ENCODE data around the gene CES2.
"Not testable (repeated sequence)": the region's sequence is repeated elsewhere in the genome, so short reads cannot be mapped to it uniquely, and the experiment has no call there.

CES2 gene

DNA sequence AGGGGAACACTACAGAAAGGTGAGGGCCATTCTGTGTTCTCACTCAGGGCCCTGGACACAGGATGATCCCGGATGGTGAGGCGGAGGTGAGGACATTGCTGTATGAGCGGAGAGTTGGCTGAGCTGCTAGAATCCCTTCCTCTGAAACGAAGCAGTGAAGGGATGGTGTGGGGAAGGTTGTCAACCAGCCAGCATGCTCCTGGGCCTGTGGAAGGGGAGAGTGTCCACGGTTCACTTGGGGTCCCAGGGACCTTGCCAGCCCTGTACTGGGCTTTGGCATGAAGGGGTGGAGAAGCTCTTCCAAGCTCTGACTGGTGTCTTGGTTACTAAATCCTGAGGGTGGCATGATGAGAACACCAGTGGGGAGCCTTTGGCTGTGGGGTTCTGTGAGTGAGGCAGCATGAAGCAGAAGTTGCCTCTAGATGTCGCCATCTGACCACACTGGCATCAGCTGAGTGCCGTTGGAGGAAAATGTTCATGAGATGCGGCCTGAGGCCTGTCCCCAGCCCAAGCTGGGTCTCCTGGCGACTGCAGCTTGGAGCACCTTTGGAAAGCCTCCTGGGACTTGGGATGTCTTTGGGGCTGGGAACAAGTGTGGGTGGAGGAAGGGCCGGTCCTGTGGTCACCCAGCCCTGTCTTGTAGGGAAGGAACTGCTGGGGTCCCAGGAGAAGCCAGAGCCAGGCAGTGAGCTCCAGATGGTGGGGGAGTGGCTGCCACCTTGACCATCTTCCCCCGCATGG is 40.2 kb upstream of the CES2 start:
- no peaks in the 10 kb centered on the region for H3K36me3 ChIP-seq (ENCODE audit: insufficient read depth, low read length)
- no peak overlapping the region for H3K4me3 ChIP-seq (ENCODE audit: low read depth, low read length)
- H3K27ac ChIP-seq (ENCODE audit: low read depth, low read length) = no peak overlapping the region
- H3K79me2 ChIP-seq (ENCODE audit: control insufficient read depth, insufficient read depth, low read length, unreplicated experiment) = no peaks in the 10 kb centered on the region
- peaks cover 23% of the 10 kb centered on the region for H3K4me1 ChIP-seq (ENCODE audit: control insufficient read depth, insufficient read depth, low read length, unreplicated experiment)
- no peak overlapping the region for H2AFZ ChIP-seq (ENCODE audit: low read length, unreplicated experiment)
- H3K27me3 ChIP-seq (ENCODE audit: insufficient read depth, low read length) = no peaks in the 10 kb centered on the region

DNA sequence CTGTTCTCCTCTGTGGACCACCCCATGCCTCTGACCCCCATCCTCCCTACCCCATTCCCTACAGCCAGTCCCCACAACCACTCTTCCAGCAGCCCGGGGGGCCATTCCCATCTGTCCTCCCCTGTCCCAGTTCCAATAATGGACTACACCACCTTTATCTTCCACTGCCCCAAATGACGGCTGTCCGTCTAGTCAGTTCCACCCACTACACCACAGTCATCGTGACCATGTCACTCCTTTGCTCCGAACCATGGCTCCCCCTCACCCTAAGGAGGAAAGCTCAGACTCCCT is 39.7 kb upstream of the CES2 start:
- Histone ChIP-seq H3K79me2 (ENCODE audit: control insufficient read depth, insufficient read depth, low read length, unreplicated experiment) (no peaks in the 10 kb centered on the region), H2AFZ (ENCODE audit: low read length, unreplicated experiment) (no peak overlapping the region), H3K27ac (ENCODE audit: low read depth, low read length) (no peak overlapping the region)

DNA sequence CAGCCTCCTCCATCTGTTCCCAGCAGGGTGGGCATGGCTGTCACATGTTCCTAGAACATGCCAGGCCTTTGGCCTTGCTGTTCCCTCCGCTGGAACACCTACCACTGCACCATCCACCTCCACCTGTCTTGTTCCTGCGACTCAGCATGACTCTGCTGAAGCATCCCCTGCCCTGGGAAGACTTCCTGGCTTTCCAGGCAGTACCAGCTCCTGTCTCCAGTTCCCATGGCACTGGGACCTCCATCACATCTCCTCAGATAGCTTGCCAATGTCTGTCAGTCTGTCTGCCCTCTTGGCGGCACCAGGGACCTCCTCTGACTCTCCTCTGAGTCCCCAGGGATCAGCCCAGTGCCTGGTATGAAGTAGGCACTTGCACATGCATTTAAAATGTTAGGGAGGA is 39.3 kb upstream of the CES2 start:
- Histone ChIP-seq H3K4me1 (ENCODE audit: control insufficient read depth, insufficient read depth, low read length, unreplicated experiment) (peaks cover 32% of the 10 kb centered on the region), H3K27ac (ENCODE audit: low read depth, low read length) (no peak overlapping the region), H3K79me2 (ENCODE audit: control insufficient read depth, insufficient read depth, low read length, unreplicated experiment) (no peaks in the 10 kb centered on the region), H3K27me3 (ENCODE audit: insufficient read depth, low read length) (no peaks in the 10 kb centered on the region), H3K4me3 (ENCODE audit: low read depth, low read length) (no peak overlapping the region), H2AFZ (ENCODE audit: low read length, unreplicated experiment) (no peak overlapping the region), H3K36me3 (ENCODE audit: insufficient read depth, low read length) (no peaks in the 10 kb centered on the region)

More for the DNA sequence above, 39.7 kb upstream of the CES2 start:
- Histone ChIP-seq H3K27me3 (ENCODE audit: insufficient read depth, low read length) (no peaks in the 10 kb centered on the region), H3K36me3 (ENCODE audit: insufficient read depth, low read length) (no peaks in the 10 kb centered on the region), H3K4me1 (ENCODE audit: control insufficient read depth, insufficient read depth, low read length, unreplicated experiment) (peaks cover 28% of the 10 kb centered on the region), H3K4me3 (ENCODE audit: low read depth, low read length) (no peak overlapping the region)

DNA sequence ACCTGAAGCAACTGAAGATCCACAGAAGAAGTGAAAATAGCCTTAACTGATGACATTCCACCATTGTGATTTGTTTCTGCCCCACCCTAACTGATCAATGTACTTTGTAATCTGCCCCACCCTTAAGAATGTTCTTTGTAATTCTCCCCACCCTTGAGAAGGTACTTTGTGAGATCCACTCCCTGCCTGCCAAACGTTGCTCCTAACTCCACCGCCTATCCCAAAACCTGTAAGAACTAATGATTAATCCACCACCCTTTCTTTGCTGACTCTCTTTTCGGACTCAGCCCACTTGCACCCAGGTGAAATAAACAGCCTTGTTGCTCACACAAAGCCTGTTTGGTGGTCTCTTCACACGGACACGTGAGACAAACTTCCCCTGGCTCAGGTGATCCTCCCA is 38.6 kb upstream of the CES2 start:
- H2AFZ ChIP-seq (ENCODE audit: low read length, unreplicated experiment); H3K4me3 ChIP-seq (ENCODE audit: low read depth, low read length); H3K27me3 ChIP-seq (ENCODE audit: insufficient read depth, low read length); H3K27ac ChIP-seq (ENCODE audit: low read depth, low read length); H3K36me3 ChIP-seq (ENCODE audit: insufficient read depth, low read length); H3K79me2 ChIP-seq (ENCODE audit: control insufficient read depth, insufficient read depth, low read length, unreplicated experiment): not testable (repeated sequence)
- H3K4me1 ChIP-seq (ENCODE audit: control insufficient read depth, insufficient read depth, low read length, unreplicated experiment) = peaks cover 33% of the 10 kb centered on the region

DNA sequence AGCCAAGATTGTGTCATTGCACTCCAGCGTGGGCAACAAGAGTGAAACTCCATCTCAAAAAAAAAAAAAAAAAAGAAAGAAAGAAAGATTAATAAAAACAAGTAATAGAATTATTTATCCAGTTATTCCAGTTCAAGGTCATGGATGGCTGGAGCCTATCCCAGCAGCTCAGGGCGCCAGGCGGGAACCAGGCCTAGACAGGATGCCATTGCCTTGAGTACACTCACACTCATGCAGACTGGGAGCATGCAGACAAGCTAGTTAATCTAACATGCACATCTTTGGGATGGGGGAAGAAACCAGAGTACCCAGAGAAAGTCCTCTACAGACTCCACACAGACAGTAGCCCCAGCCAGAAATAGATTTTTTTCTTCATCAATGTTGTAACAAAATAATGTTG is 37.1 kb upstream of the CES2 start:
- H2AFZ ChIP-seq (ENCODE audit: low read length, unreplicated experiment) = no peak overlapping the region
- peaks cover 29% of the 10 kb centered on the region for H3K4me1 ChIP-seq (ENCODE audit: control insufficient read depth, insufficient read depth, low read length, unreplicated experiment)
- H3K79me2 ChIP-seq (ENCODE audit: control insufficient read depth, insufficient read depth, low read length, unreplicated experiment) = no peaks in the 10 kb centered on the region
- H3K27me3 ChIP-seq (ENCODE audit: insufficient read depth, low read length) = no peaks in the 10 kb centered on the region
- H3K36me3 ChIP-seq (ENCODE audit: insufficient read depth, low read length) = no peaks in the 10 kb centered on the region
- H3K4me3 ChIP-seq (ENCODE audit: low read depth, low read length) = no peak overlapping the region
- H3K27ac ChIP-seq (ENCODE audit: low read depth, low read length) = no peak overlapping the region

DNA sequence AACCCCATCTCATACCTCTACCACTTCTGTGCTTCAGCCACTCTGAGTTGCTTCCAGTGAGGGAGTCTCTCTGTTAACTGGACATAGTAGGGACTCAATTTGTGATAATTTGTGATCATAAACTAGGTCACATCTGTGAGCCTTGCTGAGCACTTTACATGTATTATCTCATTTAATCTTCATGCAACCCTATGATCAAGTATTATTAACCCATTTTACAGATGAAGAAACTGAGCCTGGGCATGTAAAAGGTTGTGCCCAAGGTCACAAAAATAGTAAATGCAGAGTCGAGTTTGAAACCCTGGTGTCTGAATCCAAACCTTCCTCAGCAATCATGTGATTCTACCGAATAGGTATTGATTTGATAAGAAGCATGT is 36.4 kb upstream of the CES2 start:
- Histone ChIP-seq H2AFZ (ENCODE audit: low read length, unreplicated experiment) (no peak overlapping the region), H3K36me3 (ENCODE audit: insufficient read depth, low read length) (no peaks in the 10 kb centered on the region), H3K27me3 (ENCODE audit: insufficient read depth, low read length) (no peaks in the 10 kb centered on the region), H3K27ac (ENCODE audit: low read depth, low read length) (no peak overlapping the region; the same call in 1 of the 2 replicates), H3K4me1 (ENCODE audit: control insufficient read depth, insufficient read depth, low read length, unreplicated experiment) (peaks cover 29% of the 10 kb centered on the region), H3K79me2 (ENCODE audit: control insufficient read depth, insufficient read depth, low read length, unreplicated experiment) (no peaks in the 10 kb centered on the region), H3K4me3 (ENCODE audit: low read depth, low read length) (no peak overlapping the region)

DNA sequence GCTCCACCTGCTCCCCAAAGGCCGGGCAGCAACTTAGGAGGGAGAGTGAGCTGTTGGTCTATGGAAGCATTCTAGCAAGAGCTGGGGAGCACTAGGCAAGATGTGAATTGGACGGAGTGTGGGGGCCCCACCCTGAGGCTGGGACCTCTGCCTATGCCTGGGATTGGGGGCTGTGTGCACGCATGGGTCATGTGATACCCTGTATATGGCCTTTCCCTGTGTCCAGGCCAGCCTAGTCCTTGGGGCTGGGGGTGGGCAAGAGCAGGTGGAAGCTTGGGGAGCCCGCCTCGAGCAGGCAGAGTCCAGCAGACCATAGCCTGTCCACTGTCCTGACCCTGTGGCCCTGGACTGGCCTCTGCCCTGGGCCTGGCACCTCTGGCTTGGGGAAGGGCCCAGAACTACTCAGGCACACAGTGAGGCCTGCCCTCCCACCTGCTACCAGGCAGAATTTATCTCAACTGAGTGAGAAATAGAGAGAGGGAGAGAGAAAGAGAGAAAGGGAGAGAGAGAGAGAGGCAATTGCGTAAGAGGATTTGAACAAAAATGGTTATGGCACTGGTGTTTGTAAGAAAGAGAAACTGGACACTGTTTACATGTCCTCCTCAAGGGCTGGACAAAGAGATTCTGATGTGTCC is 35.9 kb upstream of the CES2 start:
- no peaks in the 10 kb centered on the region for H3K79me2 ChIP-seq (ENCODE audit: control insufficient read depth, insufficient read depth, low read length, unreplicated experiment)
- no peaks in the 10 kb centered on the region for H3K27me3 ChIP-seq (ENCODE audit: insufficient read depth, low read length)
- no peaks in the 10 kb centered on the region for H3K36me3 ChIP-seq (ENCODE audit: insufficient read depth, low read length)
- H3K4me3 ChIP-seq (ENCODE audit: low read depth, low read length) = no peak overlapping the region
- H3K27ac ChIP-seq (ENCODE audit: low read depth, low read length) = peak overlapping the region; percentile 66
- no peak overlapping the region for H2AFZ ChIP-seq (ENCODE audit: low read length, unreplicated experiment)
- peaks cover 29% of the 10 kb centered on the region for H3K4me1 ChIP-seq (ENCODE audit: control insufficient read depth, insufficient read depth, low read length, unreplicated experiment)

DNA sequence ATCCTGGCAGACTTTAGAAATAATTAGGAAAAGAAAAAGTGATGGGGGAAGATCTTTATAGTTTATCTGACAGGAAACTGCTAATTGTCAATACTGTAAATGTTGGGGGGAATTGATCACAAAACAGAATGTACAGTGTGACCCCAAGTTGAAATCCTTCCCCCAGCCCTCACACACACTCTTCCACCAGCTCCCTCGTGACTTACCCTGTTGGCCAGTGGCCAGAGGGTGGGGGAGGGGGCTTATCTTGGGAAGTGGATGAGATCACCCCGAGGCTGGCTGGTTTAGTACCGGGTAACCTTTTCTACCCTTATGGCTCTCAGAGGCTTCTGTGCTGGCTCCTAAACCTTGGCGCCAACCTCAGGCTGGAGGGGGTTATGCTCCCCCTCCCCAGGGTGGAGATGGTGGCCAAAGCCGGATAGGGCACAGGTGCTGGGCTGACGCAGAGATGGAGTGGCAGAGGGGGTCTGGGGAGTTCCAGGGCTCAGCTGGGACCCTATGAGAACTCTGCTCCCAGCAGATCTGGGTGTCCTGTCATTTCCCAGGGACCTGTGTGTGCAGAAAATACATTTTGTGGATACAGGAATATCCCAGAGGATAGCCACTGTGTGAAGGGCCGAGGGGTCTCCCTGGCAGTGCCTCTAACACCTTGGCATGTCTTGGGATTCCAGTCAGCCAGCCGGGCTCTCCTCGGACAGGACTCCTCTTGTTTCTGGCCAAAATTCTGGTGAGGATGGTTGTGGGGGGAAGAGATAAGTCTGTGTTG is 35.2 kb upstream of the CES2 start:
- peaks cover 29% of the 10 kb centered on the region for H3K4me1 ChIP-seq (ENCODE audit: control insufficient read depth, insufficient read depth, low read length, unreplicated experiment)
- H2AFZ ChIP-seq (ENCODE audit: low read length, unreplicated experiment) = peak overlapping the region; percentile 4
- H3K79me2 ChIP-seq (ENCODE audit: control insufficient read depth, insufficient read depth, low read length, unreplicated experiment) = no peaks in the 10 kb centered on the region
- peak overlapping the region; percentile 66 for H3K27ac ChIP-seq (ENCODE audit: low read depth, low read length)
- no peak overlapping the region for H3K4me3 ChIP-seq (ENCODE audit: low read depth, low read length)
- H3K36me3 ChIP-seq (ENCODE audit: insufficient read depth, low read length) = no peaks in the 10 kb centered on the region
- no peaks in the 10 kb centered on the region for H3K27me3 ChIP-seq (ENCODE audit: insufficient read depth, low read length)

DNA sequence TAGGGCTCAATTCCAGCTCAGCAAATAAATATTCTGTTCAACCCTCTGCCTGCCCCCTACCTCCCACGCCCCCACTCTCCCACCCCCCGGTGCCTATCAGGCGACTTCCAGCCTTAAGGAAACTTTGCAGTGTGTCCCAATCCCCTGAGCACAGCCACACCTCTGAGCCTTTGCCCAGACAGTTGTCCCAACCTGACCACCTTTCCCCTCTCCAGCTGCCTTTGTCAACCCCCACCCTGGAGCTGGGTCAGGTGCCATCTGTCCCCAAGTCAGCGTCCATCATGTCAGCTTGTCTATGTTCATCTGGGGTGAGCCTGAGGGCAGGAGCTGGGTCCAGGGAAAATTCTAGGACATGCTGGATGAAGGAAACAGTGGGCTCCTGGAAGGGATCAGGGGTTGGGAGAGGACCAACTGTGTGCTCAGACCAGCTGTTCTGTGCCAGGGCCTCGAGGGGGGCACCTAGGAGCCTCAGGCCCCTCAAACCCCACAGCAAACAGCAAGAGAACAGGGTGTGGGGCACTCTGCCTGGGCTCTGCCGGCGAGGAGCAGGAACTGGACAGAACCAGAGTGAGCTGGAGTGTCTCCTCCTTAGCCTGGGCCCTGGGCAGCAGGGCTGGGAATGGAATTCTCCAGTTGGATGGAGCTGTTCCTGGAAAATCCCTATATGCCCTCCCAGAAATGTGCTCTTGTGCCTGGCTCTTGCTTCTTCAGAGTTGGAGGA is 34.4 kb upstream of the CES2 start:
- Histone ChIP-seq H2AFZ (ENCODE audit: low read length, unreplicated experiment) (no peak overlapping the region), H3K27ac (ENCODE audit: low read depth, low read length) (no peak overlapping the region), H3K27me3 (ENCODE audit: insufficient read depth, low read length) (no peaks in the 10 kb centered on the region), H3K36me3 (ENCODE audit: insufficient read depth, low read length) (no peaks in the 10 kb centered on the region), H3K79me2 (ENCODE audit: control insufficient read depth, insufficient read depth, low read length, unreplicated experiment) (no peaks in the 10 kb centered on the region), H3K4me1 (ENCODE audit: control insufficient read depth, insufficient read depth, low read length, unreplicated experiment) (peaks cover 24% of the 10 kb centered on the region), H3K4me3 (ENCODE audit: low read depth, low read length) (no peak overlapping the region)

DNA sequence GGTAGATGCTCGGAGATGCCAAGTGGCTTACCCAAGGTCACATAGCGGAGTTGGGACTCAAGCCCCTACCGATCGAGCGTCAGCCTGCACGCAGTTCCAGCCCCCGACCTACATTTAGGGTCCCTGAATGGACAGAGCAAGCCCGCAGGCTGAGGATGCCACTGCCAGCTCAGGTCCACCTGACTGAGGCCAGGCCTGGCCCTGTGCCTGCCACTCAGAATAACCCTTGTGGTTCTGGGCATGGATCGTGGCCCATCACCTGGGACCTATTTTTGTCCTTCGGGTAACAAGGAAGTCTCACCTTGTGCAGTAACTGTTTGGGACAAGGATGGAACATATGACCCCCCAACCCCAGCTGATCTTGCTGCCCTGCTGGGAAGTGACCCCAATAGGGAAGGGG is 33.7 kb upstream of the CES2 start:
- H3K27me3 ChIP-seq (ENCODE audit: insufficient read depth, low read length) = no peaks in the 10 kb centered on the region
- H3K36me3 ChIP-seq (ENCODE audit: insufficient read depth, low read length) = no peaks in the 10 kb centered on the region
- no peak overlapping the region for H3K27ac ChIP-seq (ENCODE audit: low read depth, low read length)
- peaks cover 19% of the 10 kb centered on the region for H3K4me1 ChIP-seq (ENCODE audit: control insufficient read depth, insufficient read depth, low read length, unreplicated experiment)
- no peaks in the 10 kb centered on the region for H3K79me2 ChIP-seq (ENCODE audit: control insufficient read depth, insufficient read depth, low read length, unreplicated experiment)
- no peak overlapping the region for H3K4me3 ChIP-seq (ENCODE audit: low read depth, low read length)
- no peak overlapping the region for H2AFZ ChIP-seq (ENCODE audit: low read length, unreplicated experiment)

Data from ACC112 (cell line).